Suprapubic skin (tissue), 4 donors: ENCODE measurements around the gene NEMP1.

Source experiments
- CTCF ChIP-seq, 2 donors: fragments of 200-600 bp in 1 of 2; fragments of 450-650 bp in 1 of 2; sonication (generic) in 1 of 2; IDR thresholded peaks; one replicate each; pipeline ENCODE4 v1.5.1; 2016 to 2019; ENCODE audit warnings: antibody characterized with exemption in 2 of 2, mild to moderate bottlenecking in 1 of 2, moderate library complexity in 1 of 2
- POLR2A ChIP-seq, 2 donors: fragments of 450-650 bp; IDR thresholded peaks; one replicate each; pipeline ENCODE4 v1.6.1; 2017; ENCODE audit warnings: antibody characterized with exemption in 2 of 2, mild to moderate bottlenecking in 2 of 2, moderate library complexity in 2 of 2
- POLR2AphosphoS5 ChIP-seq, 3 donors: sonication (generic); formaldehyde crosslinking; IDR thresholded peaks; one replicate each; pipeline ENCODE4 v1.6.1; 2017; ENCODE audit warnings: antibody characterized with exemption in 3 of 3

- TF ChIP-seq CTCF (IDR thresholded peaks at IDR 0.05): no peak
- no peak for TF ChIP-seq POLR2A (IDR thresholded peaks at IDR 0.05)
- TF ChIP-seq POLR2AphosphoS5 (IDR thresholded peaks at IDR 0.05): no peak
These were observed 25.8 kb upstream of the NEMP1 start for GRCh38 chr12:57104292-57104910.
